Smooth muscle cell (in vitro differentiated cells): ENCODE data around the gene IGFBP6. TPM values are rescaled to one million over a fixed set of nuclear protein-coding genes. Genes with fewer than 3 reads are reported as not detected.
"Not testable (repeated sequence)": the region's sequence is repeated elsewhere in the genome, so short reads cannot be mapped to it uniquely, and the experiment has no call there.

ENCODE experiments used
- DNase-seq: peaks from one replicate; lab custom pipeline; 2025; ENCODE audit not compliant: unreplicated experiment; lab: John Stamatoyannopoulos, UW
- H2AFZ ChIP-seq: fragments of 200-600 bp; sonication (generic); 2 replicates; pipeline ENCODE4 v1.6.0; 2016; ENCODE audit warnings: antibody characterized with exemption, low read depth, mild to moderate bottlenecking
- H3F3A ChIP-seq: fragments of 200-600 bp; sonication (generic); 2 replicates; pipeline ENCODE4 v1.6.0; 2017; ENCODE audit warnings: antibody characterized with exemption, low read depth
- H3K27ac ChIP-seq: fragments of 200-600 bp; sonication (generic); 2 replicates; pipeline ENCODE4 v1.5.1; 2016; ENCODE audit warnings: low read depth, mild to moderate bottlenecking
- H3K27me3 ChIP-seq: fragments of 200-600 bp; sonication (generic); 2 replicates; pipeline ENCODE4 v1.6.1; 2016; ENCODE audit warnings: low read depth, mild to moderate bottlenecking
- H3K36me3 ChIP-seq: fragments of 200-600 bp; sonication (generic); 2 replicates; pipeline ENCODE4 v1.5.1; 2016; ENCODE audit warnings: low read depth
- H3K4me1 ChIP-seq: fragments of 200-600 bp; sonication (generic); 2 replicates; pipeline ENCODE4 v1.5.1; 2016; ENCODE audit warnings: low read depth
- H3K4me2 ChIP-seq: fragments of 200-600 bp; sonication (generic); 2 replicates; pipeline ENCODE4 v1.6.0; 2016; ENCODE audit warnings: mild to moderate bottlenecking
- H3K4me3 ChIP-seq: fragments of 200-600 bp; sonication (generic); 2 replicates; pipeline ENCODE4 v1.5.1; 2016; ENCODE audit warnings: mild to moderate bottlenecking
- H3K79me2 ChIP-seq: fragments of 200-600 bp; sonication (generic); 2 replicates; pipeline ENCODE4 v1.6.0; 2016; ENCODE audit warnings: low read depth, mild to moderate bottlenecking
- H3K9ac ChIP-seq: fragments of 200-600 bp; sonication (generic); 2 replicates; pipeline ENCODE4 v1.6.0; 2016; ENCODE audit warnings: low read depth
- H3K9me3 ChIP-seq: fragments of 200-600 bp; sonication (generic); replicated peaks from 2 replicates; pipeline ENCODE4 v1.5.1; 2016; ENCODE audit warnings: low read depth
- H4K20me1 ChIP-seq: fragments of 200-600 bp; sonication (generic); 2 replicates; pipeline ENCODE4 v1.6.0; 2016; ENCODE audit warnings: low read depth
- CTCF ChIP-seq: fragments of 200-600 bp; sonication (generic); IDR thresholded peaks from 2 replicates; pipeline ENCODE4 v1.5.1; 2017; ENCODE audit warnings: borderline replicate concordance, mild to moderate bottlenecking, antibody characterized with exemption; ENCODE audit not compliant: insufficient read depth, poor library complexity, severe bottlenecking
- WGBS: methylation state at CpG from one replicate; pipeline ENCODE4 v1.1.7; 2016; ENCODE audit warnings: low lambda C conversion rate; 5-methylcytosine and 5-hydroxymethylcytosine counted together
- polyA plus RNA-seq: library from polyadenylated mRNA; unstranded; fragments of >200 nt; fragmentation: Nextera tagmentation; extraction: Ambion mirVana; gene quantifications from 2 replicates; pipeline ENCODE4 v1.2.1, GENCODE V29; 2016
- total RNA-seq: library from RNA; depleted of rRNA; stranded (reverse); fragments of >200 nt; gene quantifications from 2 replicates; pipeline ENCODE4 v1.2.3, GENCODE V29; 2014

IGFBP6 gene
- total and polyA plus RNA-seq, 2 experiments from 2014 or later: 22.6 to 94.4 TPM

GRCh38 chr12:53093777-53094393 lies 3.6 kb upstream of the IGFBP6 start:
- H3F3A ChIP-seq: peaks cover 17% of the 10 kb centered on the region
- DNase-seq: no peak
- H3K9ac ChIP-seq: peak overlapping the region; percentile 30
- no peaks in the 10 kb centered on the region for H3K36me3 ChIP-seq
- H3K4me1 ChIP-seq: peaks cover 31% of the 10 kb centered on the region
- peak overlapping the region; percentile 49 for H3K4me2 ChIP-seq
- no peaks in the 10 kb centered on the region for H4K20me1 ChIP-seq
- no peak for TF ChIP-seq CTCF
- H2AFZ ChIP-seq: no peak overlapping the region
- WGBS: 39% methylated on average over 6 of the region's 6 CpGs
- H3K79me2 ChIP-seq: no peaks in the 10 kb centered on the region
- no peaks in the 10 kb centered on the region for H3K9me3 ChIP-seq
- no peaks in the 10 kb centered on the region for H3K27me3 ChIP-seq
- no peak overlapping the region for H3K4me3 ChIP-seq
- peak overlapping the region; percentile 88 for H3K27ac ChIP-seq

GRCh38 chr12:53094394-53094787 lies 3.1 kb upstream of the IGFBP6 start:
- H3K27me3 ChIP-seq: no peaks in the 10 kb centered on the region
- H2AFZ ChIP-seq: no peak overlapping the region
- H3K36me3 ChIP-seq: no peaks in the 10 kb centered on the region
- DNase-seq: no peak
- H3K4me2 ChIP-seq: no peak overlapping the region
- peak overlapping the region; percentile 88 for H3K27ac ChIP-seq
- H4K20me1 ChIP-seq: no peaks in the 10 kb centered on the region
- peaks cover 31% of the 10 kb centered on the region for H3K4me1 ChIP-seq
- H3F3A ChIP-seq: peaks cover 17% of the 10 kb centered on the region
- TF ChIP-seq CTCF: no peak
- WGBS: 76% methylated on average over 5 of the region's 6 CpGs
- no peak overlapping the region for H3K4me3 ChIP-seq
- H3K9ac ChIP-seq: peak overlapping the region; percentile 30
- H3K9me3 ChIP-seq: no peaks in the 10 kb centered on the region
- no peaks in the 10 kb centered on the region for H3K79me2 ChIP-seq

GRCh38 chr12:53094796-53095595 lies 2.5 kb upstream of the IGFBP6 start:
- Histone ChIP-seq H3K27ac (peak overlapping the region; percentile 88), H3F3A (peaks cover 17% of the 10 kb centered on the region), H3K4me1 (peaks cover 31% of the 10 kb centered on the region)
- not testable (repeated sequence) for H3K79me2 ChIP-seq, H3K9ac ChIP-seq, H3K4me3 ChIP-seq, H2AFZ ChIP-seq, H4K20me1 ChIP-seq, H3K36me3 ChIP-seq, DNase-seq, H3K27me3 ChIP-seq, H3K4me2 ChIP-seq, H3K9me3 ChIP-seq
- 80% methylated on average over 5 of the region's 5 CpGs for WGBS

GRCh38 chr12:53095596-53095895 lies 1.9 kb upstream of the IGFBP6 start:
- H3K9ac ChIP-seq, H3K9me3 ChIP-seq, H3K4me2 ChIP-seq, DNase-seq, H3K27ac ChIP-seq, H4K20me1 ChIP-seq, H3K36me3 ChIP-seq, H3K79me2 ChIP-seq, H3K27me3 ChIP-seq, H2AFZ ChIP-seq, H3K4me3 ChIP-seq: not testable (repeated sequence)
- Histone ChIP-seq H3K4me1 (peaks cover 31% of the 10 kb centered on the region), H3F3A (peaks cover 17% of the 10 kb centered on the region)
- 97% methylated on average over 3 of the region's 3 CpGs for WGBS
